Amygdala (tissue), 56 donors: ENCODE results near the gene GALNT2.

Experiments
- DNase-seq, 56 donors: peaks; one replicate each; lab custom pipeline; 2025; lab: John Stamatoyannopoulos, UW

GALNT2 gene

DNA sequence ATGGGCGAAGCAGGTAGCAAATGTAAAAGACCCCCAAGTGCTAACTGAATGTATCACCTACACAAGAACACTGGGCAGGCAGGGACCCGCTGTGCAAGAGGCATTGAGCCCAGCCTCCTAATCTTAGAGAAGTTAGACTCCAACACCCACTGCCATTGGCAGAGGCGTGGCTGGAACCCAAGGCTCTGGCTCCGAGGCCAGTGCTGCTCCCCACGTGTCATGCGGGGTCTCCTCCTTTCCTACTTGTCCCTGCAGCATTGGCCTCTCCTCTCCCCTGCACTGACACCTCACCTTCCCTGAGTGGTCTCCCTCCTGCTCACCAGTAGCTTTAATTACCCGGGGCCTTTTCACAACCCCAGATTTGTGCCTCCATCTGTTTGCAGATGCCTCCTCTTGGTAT is 107.0 kb downstream of the GALNT2 start:
- DNase-seq, result no peak

DNA sequence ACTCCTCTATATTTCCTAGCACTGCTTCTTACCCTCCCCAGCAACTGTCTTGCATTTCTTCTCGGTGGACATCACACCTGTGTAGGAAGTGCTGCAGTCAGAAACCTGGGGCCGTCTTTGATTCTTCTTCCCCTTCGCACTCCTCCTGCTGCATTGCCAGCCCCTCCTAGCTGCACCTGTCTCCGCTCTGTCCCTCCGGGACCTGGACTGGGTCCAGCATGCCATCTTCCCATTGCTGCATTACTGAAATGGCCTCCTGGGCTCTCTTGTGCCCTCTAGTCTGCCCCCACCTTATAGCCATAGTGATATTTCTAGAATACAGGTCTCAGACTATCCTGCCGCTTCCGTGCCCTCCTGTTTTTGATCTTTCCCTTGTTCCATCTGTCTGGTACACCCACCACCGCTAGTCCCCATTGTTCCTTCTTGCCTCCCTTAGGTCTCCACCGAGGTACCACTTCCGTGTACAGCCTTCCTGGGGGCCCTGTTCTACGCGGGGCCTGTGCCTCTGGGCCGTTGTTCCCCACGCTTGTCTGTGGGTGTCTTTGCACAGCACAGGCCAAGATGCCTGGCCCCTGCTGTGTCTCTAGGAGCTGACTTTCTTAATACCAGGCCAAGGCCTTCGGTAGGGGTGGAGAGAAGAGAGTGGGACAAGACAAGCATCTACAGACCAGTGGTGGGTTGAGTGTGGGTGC is 107.6 kb downstream of the GALNT2 start:
- no peak for DNase-seq

DNA sequence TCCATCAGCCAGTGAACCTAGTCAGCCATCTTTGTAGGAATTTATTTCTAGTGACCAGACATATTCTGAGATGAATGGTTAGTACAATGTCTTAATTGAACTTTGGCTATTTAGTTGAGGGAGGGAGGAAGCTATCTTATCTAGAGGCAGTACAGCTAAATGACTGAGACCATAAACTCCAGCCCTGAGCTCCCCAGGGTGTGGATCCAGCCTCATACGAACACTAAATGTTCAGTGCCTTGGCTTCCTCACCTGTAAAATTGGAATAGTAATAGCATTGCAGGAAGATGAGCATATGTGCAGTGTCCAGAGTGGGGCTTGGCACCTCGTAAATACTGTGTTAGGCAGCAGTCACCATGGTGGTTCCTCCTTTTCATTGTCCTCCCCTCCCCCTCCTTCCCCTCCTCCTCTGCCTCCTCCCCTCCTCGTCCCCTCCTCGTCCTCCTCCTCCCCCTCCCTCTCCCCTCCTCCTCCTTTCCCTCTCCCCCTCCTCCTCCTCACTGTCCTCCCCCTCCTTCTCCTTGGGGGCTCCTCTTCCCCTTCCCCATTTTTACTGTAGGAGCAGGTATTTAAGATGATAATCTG is 108.2 kb downstream of the GALNT2 start:
- no peak for DNase-seq

DNA sequence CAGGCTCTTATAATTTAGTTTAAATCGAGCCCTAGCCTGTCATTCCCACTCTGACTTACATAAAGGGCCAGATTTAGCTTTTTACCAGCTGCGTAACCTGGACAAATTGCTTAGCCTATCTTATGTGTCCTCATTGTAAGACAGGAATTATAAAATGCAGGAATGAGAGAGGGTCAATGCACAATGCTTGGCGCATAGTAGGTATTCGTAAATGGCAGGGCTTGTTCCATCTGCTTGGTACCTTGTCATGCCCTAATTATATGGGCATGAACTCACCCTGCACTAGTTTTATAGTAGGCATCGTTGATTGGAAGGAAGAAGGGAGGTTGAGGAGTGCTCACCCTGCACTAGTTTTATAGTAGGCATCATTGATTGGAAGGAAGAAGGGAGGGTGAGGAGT is 108.8 kb downstream of the GALNT2 start:
- DNase-seq, result no peak

- DNase-seq, result no peak
These were observed 109.3 kb downstream of the GALNT2 start for GRCh38 chr1:230176326-230176725.

- DNase-seq, result peak in 41 of 56 donors; percentile 18 to 83 (median 58)
These were observed 109.9 kb downstream of the GALNT2 start for GRCh38 chr1:230176871-230177411.

- DNase-seq, result no peak
These were observed 112.2 kb downstream of the GALNT2 start for GRCh38 chr1:230179249-230179648.

- no peak for DNase-seq
These were observed 118.3 kb downstream of the GALNT2 start for GRCh38 chr1:230185076-230186001.

DNA sequence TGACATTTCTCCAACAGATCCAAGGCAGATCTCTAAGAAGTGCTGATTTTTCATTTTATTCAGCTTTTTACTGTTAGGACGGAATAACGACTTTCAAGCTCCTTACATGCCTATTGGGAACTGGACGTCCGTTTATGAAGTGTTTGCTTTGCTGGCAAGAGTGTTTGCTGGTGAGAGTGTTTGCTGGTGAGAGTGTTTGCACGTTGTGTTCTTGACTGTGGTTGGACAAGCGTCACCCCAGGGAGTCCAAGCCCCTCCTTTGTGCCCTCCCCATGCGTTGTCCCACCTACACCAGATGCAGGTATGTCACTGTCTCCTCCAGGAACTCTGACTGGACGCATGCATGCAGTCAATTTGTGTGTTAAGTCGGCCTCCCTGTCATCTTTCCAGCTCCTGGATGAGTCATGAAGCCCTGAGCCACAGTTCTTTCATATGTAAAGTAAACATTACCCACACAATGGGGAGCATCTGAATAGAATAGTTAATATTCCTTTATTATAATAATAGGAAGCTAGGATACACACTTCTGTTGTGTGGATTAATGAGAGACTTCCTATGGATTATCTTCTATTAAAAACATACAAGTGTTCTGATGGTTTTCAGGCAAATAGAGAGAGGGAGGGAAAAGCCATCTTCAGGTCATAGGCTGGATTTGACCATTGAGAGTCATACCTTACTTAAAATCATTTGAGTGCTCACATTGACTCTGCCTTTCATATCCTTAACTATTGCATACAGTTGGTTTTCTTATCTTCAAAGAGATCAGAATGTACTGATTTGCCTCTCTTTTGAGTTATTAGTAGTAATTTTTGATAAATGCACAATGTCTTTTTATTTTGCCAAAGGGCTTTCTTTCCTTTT is 119.2 kb downstream of the GALNT2 start:
- DNase-seq, result no peak

DNA sequence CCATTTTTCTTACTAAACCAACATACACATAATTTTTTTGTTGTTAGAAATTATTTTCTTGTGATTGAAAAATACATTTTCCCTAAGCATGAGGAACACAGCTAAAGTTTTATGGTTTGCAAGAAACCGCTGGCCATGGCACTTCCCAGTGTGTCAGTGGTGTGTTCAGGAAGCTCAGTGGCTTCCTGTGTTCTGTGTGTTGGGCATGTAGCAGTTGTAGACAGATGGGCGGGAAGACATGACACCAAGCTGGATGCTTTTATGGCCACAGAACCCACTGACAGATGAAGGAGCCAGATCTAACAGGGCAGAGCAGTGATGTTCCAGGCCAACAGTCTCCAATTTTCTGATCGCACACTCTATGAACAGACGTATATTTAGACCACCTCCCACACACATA is 119.8 kb downstream of the GALNT2 start:
- DNase-seq, result no peak

DNA sequence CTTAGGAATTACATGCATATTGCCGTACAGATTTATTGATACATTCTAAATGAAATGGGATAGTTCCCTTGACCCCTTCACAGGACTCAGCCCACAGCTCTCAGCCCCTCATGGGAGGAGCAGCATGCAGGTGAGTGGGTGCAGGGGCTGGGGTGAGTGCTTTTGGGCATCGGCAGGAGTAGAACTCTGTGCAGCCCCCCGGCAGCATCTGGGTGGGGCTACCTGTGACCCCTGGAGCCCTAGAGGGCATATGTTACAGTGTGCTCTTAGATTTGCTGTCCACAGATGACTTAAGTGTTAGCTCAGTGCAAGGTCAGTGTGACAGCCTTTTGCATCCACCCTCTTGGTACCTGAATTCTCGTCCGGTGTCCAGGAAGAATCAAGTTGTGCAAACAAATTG is 120.3 kb downstream of the GALNT2 start:
- DNase-seq, result no peak

- no peak for DNase-seq
These were observed 121.8 kb downstream of the GALNT2 start for GRCh38 chr1:230188826-230189225.

- no peak for DNase-seq
These were observed 122.3 kb downstream of the GALNT2 start for GRCh38 chr1:230189341-230189740.

DNA sequence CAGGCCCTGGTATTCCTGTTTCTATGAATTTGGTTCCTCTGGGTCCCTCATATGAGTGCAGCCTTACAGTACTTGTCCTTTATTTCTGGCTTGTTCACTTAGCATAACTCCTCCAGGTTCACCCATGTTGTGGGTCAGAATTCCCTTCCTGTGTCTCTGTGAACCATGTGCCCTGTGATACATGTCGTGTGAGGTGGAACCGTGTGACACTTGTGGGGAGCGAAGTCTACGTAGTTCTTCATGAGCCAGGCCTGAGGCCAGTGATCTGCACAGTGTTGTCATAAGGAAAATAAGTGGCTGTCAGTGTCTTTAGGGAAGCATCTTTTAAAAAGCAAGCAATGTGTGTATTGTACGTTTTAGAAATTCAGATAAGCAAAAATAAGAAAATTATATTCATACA is 122.8 kb downstream of the GALNT2 start:
- no peak for DNase-seq

DNA sequence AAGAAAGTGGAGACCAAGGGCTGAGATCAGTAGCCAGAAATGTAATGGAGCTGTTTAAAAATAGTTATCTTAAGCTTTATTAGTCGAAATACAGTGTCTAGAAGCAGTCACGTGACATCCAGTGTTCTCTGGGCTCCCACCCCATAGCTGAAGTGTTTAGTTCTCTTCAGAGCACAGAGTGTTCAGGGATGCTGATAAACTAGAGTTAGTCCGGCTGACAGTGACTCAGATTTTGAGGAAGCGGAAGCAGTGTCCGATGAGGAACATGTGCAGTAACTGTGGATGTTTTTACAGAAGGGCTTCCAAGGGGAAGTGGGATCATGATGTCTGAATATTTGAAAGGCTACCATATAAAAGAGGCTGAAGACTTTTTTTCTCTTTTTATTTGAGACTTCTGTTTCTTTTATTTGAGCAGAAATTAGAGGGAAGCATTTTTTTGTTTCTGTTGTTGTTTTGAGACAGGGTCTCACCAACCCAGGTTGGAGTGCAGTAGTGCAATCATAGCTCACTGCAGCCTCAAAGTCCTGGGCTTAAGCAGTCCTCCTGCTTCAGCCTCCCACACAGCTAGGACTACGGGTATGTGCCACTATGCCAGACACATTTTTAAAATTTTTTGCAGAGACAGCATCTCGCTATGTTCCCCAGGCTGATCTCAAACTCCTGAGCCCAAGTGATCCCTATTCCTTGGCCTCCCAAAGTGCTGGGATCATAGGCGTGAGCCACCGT is 124.2 kb downstream of the GALNT2 start:
- DNase-seq, result peak in 13 of 56 donors; percentile 28 to 70 (median 44)

GRCh38 chr1:230191855-230192254 is 124.8 kb downstream of the GALNT2 start:
- DNase-seq, result no peak

GRCh38 chr1:230194525-230194924 is 127.5 kb downstream of the GALNT2 start:
- peak in 5 of 56 donors; percentile 16 to 40 (median 24) for DNase-seq

DNA sequence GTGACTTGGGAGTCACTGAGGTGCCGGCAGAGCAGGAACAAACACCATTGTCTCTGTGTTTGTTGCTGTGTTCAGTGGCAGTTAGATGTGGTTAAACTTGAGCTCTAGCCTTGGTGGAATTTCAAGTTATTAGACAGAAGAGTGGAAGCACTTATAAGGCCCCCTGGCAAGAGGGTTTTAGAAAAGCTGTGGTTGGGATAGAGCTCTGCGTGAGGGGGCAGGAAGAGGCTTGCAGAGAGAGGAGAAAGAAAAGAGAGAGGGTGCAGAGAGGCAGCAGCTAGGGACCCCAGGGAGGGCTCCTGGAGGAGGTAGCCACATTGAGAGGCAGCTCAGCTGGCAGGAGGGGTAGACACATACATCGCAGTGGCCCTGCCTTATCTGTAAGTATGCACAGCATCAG is 128.2 kb downstream of the GALNT2 start:
- no peak for DNase-seq

- no peak for DNase-seq
These were observed 129.0 kb downstream of the GALNT2 start for GRCh38 chr1:230196077-230196476.
